ENCODE measurements around the gene ZNF630. TPM values are rescaled to one million over a fixed set of nuclear protein-coding genes. Genes with fewer than 3 reads are reported as not detected.

Gene ZNF630
- polyA plus RNA-seq, 1 of the 3 experiments (the other 2 are of a cell fraction): 0.61 TPM

DNA sequence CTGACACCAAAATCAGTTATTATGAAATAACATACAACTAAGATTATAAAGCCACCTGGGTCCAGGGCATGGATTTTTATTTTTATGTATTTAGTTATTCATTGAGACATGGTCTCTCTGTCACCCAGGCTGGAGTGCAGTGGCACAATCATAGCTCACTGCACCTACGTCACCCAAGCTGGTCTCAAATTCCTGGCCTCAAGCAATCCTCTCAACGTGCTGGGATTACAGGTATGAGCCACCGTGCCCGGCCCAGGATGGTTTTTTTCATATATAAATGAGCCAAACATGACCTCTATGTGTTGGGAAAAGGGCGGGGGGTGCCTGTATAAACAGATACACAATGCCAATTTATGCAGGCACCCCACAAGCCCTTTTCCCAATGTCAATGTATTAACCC is 24.6 kb downstream of the ZNF630 start:
- 61% methylated on average over 4 of the region's 5 CpGs for WGBS (ENCODE audit: low lambda C conversion rate)

DNA sequence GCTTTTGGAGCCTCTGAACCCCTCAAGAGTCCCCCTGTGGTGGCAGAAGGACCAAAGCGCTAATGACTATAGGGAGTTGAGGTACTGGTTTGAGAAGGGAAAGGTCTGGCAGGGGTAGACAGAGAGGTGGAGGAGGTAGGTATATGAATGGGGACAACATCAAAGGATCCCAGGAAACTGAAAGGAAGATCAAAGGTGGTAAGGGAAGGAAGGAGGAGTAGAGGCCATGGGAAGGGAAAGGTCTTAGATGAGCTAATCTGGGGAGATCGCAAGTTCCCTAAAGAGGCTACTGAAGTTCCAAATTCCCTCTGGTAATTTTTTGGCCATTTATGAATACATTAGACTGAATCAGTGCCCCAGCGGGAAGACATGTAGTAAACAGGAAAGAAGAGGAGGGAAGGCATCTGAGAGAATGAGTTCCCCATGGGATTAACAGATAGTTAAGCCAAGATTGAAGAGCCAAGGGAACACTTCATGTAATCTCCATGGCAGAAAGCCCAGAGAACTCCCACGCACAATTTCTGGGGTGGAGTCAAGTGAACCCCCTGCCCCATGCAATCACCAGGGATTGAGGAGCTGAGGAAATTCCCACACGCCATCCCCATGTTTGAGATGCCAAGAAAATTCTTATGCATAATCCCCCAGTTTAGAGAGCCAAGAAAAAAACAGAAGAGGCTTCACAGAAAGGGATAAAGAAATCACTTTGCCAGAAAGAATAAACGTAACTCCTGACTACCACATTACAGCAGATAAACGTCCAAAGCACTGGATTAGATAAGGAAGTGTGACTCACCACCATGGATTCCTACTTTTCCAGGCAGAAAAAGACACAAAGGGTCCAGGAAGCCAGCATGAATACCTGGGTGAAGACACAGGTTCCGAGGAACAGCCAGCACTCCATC is 25.8 kb downstream of the ZNF630 start:
- Histone ChIP-seq H4K20me1 (ENCODE audit: insufficient read depth) (no peaks in the 10 kb centered on the region), H3K79me2 (ENCODE audit: insufficient read depth) (no peaks in the 10 kb centered on the region), H3K36me3 (replicated peaks in 1 of 2; ENCODE audit: control insufficient read depth in 1 of 2, insufficient read depth in 2 of 2, low read length in 1 of 2) (no peaks in the 10 kb centered on the region), H3K9ac (no peak overlapping the region), H3K4me3 (ENCODE audit: low read depth in 2 of 2, low read length in 1 of 2) (no peak overlapping the region), H3K27ac (ENCODE audit: low read depth in 2 of 2, low read length in 1 of 2) (no peak overlapping the region), H3K9me2 (no peaks in the 10 kb centered on the region), H2AFZ (ENCODE audit: low read depth) (no peak overlapping the region), H3K4me1 (ENCODE audit: control insufficient read depth in 1 of 2, insufficient read depth in 2 of 2, low read depth in 1 of 2, low read length in 1 of 2) (no peaks in the 10 kb centered on the region; a peak in 1 of 4 replicates), H3K9me3 (no peaks in the 10 kb centered on the region), H3F3A (replicated peaks; ENCODE audit: insufficient read depth) (no peaks in the 10 kb centered on the region), H3K4me2 (no peak overlapping the region), H3K27me3 (ENCODE audit: insufficient read depth) (no peaks in the 10 kb centered on the region; the same call in 1 of the 2 replicates)
- ChIA-PET POLR2A (no interaction called here), CTCF (no interaction called here)
- no peak for DNase-seq
- TF ChIP-seq JUND (IDR thresholded peaks at IDR 0.05): peak; percentile 12; the same call in 1 of the 2 replicates
- TF ChIP-seq RCOR1 (IDR thresholded peaks at IDR 0.05; ENCODE audit: low read length): no peak
- TF ChIP-seq ELF1 (IDR thresholded peaks at IDR 0.05): no peak
- TF ChIP-seq, protein P1, sequence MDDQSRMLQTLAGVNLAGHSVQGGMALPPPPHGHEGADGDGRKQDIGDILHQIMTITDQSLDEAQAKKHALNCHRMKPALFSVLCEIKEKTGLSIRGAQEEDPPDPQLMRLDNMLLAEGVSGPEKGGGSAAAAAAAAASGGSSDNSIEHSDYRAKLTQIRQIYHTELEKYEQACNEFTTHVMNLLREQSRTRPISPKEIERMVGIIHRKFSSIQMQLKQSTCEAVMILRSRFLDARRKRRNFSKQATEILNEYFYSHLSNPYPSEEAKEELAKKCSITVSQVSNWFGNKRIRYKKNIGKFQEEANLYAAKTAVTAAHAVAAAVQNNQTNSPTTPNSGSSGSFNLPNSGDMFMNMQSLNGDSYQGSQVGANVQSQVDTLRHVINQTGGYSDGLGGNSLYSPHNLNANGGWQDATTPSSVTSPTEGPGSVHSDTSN (IDR thresholded peaks at IDR 0.05): no peak
- 25% methylated on average over 8 of the region's 8 CpGs for WGBS (ENCODE audit: low lambda C conversion rate)

More for the DNA sequence above, 24.6 kb downstream of the ZNF630 start:
- Histone ChIP-seq H3K27me3 (ENCODE audit: insufficient read depth) (no peaks in the 10 kb centered on the region; the same call in 1 of the 2 replicates), H3K36me3 (replicated peaks in 1 of 2; ENCODE audit: control insufficient read depth in 1 of 2, insufficient read depth in 2 of 2, low read length in 1 of 2) (no peaks in the 10 kb centered on the region), H3K27ac (ENCODE audit: low read depth in 2 of 2, low read length in 1 of 2) (no peak overlapping the region), H3F3A (replicated peaks; ENCODE audit: insufficient read depth) (no peaks in the 10 kb centered on the region), H3K4me2 (no peak overlapping the region), H3K4me1 (ENCODE audit: control insufficient read depth in 1 of 2, insufficient read depth in 2 of 2, low read depth in 1 of 2, low read length in 1 of 2) (no peaks in the 10 kb centered on the region; a peak in 1 of 4 replicates), H3K4me3 (ENCODE audit: low read depth in 2 of 2, low read length in 1 of 2) (no peak overlapping the region), H3K9me2 (no peaks in the 10 kb centered on the region), H2AFZ (ENCODE audit: low read depth) (no peak overlapping the region), H3K79me2 (ENCODE audit: insufficient read depth) (no peaks in the 10 kb centered on the region), H3K9me3 (no peaks in the 10 kb centered on the region), H4K20me1 (ENCODE audit: insufficient read depth) (no peaks in the 10 kb centered on the region), H3K9ac (no peak overlapping the region)
- ChIA-PET POLR2A (no interaction called here), CTCF (interaction anchor here (0.7 kb wide), 1 partner anchor 22 kb away, joined by 3 read pairs; no protein-coding TSS in a partner anchor)
- TF ChIP-seq ELF1 (IDR thresholded peaks at IDR 0.05): no peak
- TF ChIP-seq CHD2 (IDR thresholded peaks at IDR 0.05; ENCODE audit: low read length, partially characterized antibody): no peak
- TF ChIP-seq MXI1 (IDR thresholded peaks at IDR 0.05; ENCODE audit: low read depth, low read length): no peak
- no peak for TF ChIP-seq EP300 (IDR thresholded peaks at IDR 0.05; ENCODE audit: borderline replicate concordance in 1 of 2, low read depth in 1 of 2, low read length in 1 of 2)
- DNase-seq: no peak

DNA sequence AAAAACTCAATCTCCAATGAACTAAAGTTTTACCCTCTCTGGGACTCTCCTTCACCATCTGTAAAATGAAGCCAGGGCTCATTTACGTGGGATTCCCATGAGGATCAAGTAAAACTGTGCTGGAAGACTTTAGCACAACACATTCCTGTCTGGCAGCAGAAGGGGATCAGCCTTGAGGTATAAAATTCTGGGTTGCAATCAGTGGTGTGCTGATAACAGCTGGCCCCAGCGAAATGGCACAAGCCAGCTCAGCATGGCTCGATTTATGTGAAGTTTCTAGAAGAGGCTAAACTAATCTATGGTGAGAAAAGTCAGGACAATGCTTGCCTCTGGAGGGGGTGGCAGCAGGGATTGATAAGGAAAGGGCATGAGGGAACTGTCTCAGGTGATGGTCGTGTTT is 28.4 kb downstream of the ZNF630 start:
- CTCF ChIA-PET: interaction anchor here (1.0 to 1.8 kb wide), 3 partner anchors 16 to 211 kb away, joined by 3 to 14 read pairs (median 4); no protein-coding TSS in a partner anchor
- WGBS (ENCODE audit: low lambda C conversion rate): 9% methylated on average over 4 of the region's 4 CpGs
- TF ChIP-seq, protein P1 (IDR thresholded peaks at IDR 0.05): no peak
- no peaks in the 10 kb centered on the region; the same call in 1 of the 2 replicates for H3K27me3 ChIP-seq (ENCODE audit: insufficient read depth)
- no peak overlapping the region for H3K9ac ChIP-seq
- no peak overlapping the region for H3K4me3 ChIP-seq (ENCODE audit: low read depth in 2 of 2, low read length in 1 of 2)
- no peaks in the 10 kb centered on the region for H3K9me3 ChIP-seq
- no peaks in the 10 kb centered on the region for H3K9me2 ChIP-seq
- H3K4me1 ChIP-seq (ENCODE audit: control insufficient read depth in 1 of 2, insufficient read depth in 2 of 2, low read depth in 1 of 2, low read length in 1 of 2): no peaks in the 10 kb centered on the region; a peak in 1 of 4 replicates
- DNase-seq: no peak
- no peak overlapping the region for H3K27ac ChIP-seq (ENCODE audit: low read depth in 2 of 2, low read length in 1 of 2)
- H4K20me1 ChIP-seq (ENCODE audit: insufficient read depth): no peaks in the 10 kb centered on the region
- H3K4me2 ChIP-seq: no peak overlapping the region
- no peaks in the 10 kb centered on the region for H3K36me3 ChIP-seq (replicated peaks in 1 of 2; ENCODE audit: control insufficient read depth in 1 of 2, insufficient read depth in 2 of 2, low read length in 1 of 2)
- no peaks in the 10 kb centered on the region for H3F3A ChIP-seq (replicated peaks; ENCODE audit: insufficient read depth)
- H3K79me2 ChIP-seq (ENCODE audit: insufficient read depth): no peaks in the 10 kb centered on the region
- POLR2A ChIA-PET: no interaction called here
- H2AFZ ChIP-seq (ENCODE audit: low read depth): no peak overlapping the region
